Caki2 (cell line): Measurements from ENCODE around the gene NCOA7. TPM values are rescaled to one million over a fixed set of nuclear protein-coding genes. Genes with fewer than 3 reads are reported as not detected.
"Not testable (repeated sequence)": the region's sequence is repeated elsewhere in the genome, so short reads cannot be mapped to it uniquely, and the experiment has no call there.

Experiments used
- DNase-seq: peaks from one replicate; pipeline ENCODE4 v3.0.0-alpha.2; 2015; ENCODE audit warnings: low read depth
- in situ Hi-C: cut with HindIII; loops from 2 replicates; pipeline ENCODE4 v1.10.0; 2016; ENCODE audit warnings: low sequenced_read_pairs, low pct_unique_long_range_greater_than_20kb, mixed read lengths
- total RNA-seq: library from RNA; depleted of rRNA; stranded (reverse); fragments of >200 nt; shearing (Covaris generic); gene quantifications from 2 replicates; pipeline ENCODE4 v1.2.3, GENCODE V29; 2014; ENCODE audit warnings: low replicate concordance

Gene NCOA7
- total RNA-seq, 1 experiment from 2014 or later = 25.9 TPM

DNA sequence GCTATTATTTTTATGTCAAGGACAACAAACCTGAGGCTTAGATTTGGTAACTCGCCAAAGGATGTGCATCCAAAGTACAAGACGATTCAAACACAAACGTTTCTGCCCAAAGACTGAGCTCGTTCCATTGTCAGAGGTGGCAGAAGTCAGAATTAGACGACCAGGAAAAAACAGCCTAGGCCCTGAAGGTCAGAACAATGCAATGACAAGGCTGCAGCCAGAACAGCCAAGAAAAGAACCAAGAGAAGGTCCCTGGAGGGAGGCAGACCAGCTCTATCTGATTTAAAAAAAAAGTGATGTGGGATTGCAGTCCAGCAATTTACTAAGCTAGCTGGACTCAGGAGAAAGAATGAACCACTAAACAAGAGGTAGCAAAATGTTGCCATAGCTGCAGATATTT lies 54.2 kb downstream of the NCOA7 start:
- DNase-seq = no peak
- in situ Hi-C loops = no loop called here

DNA sequence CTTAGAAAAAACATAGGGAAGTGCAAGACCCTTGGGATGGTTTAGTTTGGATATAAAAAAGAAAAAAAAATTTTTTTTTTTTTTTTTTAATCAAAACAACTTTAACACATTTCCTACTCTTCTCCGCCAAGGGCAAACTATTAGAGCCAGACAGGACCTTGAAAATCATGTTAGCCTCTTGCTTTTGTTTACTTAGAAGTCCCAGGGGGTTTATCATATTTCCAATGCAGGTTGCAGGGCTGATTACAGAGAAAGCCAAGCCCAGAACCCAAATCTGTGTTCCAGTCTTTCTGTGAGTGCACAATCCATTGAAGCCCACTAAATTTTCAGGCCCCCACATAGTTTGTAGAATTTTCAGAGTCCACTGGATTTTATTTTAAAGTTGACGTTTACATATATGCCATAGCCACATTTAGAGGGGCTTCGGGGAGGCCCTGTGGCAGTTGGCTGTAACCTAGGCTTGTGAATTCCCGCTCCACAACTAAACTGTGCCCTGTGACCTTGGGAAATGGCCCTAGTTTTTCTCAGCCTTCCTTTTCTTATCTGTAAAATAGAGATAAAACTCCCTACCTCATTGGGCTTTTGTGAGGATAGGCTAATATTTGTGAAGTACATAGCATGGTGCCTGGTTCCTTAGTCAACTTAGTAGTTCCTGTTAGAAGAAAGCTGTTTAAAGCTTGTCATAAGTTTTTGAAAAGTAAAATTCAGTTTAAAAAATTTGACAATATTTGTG lies 55.7 kb downstream of the NCOA7 start:
- no peak for DNase-seq
- in situ Hi-C loops = no loop called here

DNA sequence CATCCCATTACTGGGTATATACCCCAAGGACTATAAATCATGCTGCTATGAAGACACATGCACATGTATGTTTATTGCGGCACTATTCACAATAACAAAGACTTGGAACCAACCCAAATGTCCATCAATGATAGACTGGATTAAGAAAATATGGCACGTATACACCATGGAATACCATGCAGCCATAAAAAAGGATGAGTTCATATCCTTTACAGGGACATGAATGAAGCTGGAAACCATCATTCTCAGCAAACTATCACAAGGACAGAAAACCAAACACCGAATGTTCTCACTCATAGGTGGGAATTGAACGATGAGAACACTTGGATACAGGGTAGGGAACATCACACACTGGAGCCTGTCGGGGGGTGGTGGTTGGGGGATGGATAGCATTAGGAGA lies 57.5 kb downstream of the NCOA7 start:
- in situ Hi-C loops, DNase-seq: not testable (repeated sequence)

DNA sequence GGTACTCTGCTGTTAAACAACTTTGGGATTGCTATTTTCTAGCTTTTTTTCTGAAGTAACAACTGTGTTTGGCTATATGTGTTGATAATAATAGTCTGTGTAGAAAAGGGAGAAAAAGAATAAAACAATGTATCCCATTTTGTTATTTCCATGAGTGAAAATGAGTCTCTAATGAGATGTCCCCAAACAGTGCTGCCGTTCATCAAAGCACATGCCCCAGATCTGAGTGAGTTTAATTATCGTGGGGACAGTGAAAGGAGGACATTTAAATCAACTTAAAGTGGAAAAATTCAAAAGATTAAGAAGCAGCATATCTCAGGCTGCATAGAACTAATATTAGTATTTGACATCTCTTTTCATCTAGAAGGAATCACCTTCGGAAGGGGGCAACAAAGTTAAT lies 59.6 kb downstream of the NCOA7 start:
- DNase-seq = no peak
- in situ Hi-C loops = no loop called here

DNA sequence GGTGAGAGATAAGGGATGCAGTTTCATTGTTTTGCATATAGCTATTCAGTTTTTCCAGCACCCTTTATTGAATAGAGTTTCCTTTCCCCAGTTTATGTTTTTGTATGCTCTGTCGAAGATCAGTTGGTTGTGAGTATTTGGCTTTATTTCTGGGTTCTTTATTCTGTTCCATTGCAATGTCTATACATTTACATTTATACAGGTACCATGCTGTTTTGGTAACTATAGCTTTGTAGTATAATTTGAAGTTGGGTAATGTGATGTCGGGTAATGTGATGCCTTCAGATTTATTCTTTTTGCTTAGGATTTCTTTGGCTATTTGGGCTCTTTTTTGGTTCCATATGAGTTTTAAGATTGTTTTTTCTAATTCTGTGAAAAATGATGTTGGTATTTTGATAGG lies 61.8 kb downstream of the NCOA7 start:
- no peak for DNase-seq
- in situ Hi-C loops = no loop called here

DNA sequence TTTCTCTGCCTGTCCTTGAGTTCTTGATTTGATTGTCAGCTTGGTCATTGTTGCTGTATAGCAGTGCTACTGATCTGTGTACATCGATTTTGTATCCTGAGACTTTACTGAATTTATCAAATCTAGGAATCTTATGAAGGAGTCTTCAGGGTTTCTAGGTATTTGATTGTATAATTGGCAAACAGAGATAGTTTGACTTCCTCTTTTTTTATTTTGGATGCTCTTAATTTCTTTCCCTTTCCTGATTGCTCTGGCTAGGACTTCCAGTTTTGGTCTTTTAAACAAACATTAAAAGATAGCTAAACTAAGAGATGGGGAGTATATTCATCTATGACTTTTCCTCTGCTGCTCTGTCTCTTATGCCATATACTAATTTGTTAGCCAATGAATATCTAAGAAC lies 62.4 kb downstream of the NCOA7 start:
- in situ Hi-C loops = no loop called here
- DNase-seq = no peak

DNA sequence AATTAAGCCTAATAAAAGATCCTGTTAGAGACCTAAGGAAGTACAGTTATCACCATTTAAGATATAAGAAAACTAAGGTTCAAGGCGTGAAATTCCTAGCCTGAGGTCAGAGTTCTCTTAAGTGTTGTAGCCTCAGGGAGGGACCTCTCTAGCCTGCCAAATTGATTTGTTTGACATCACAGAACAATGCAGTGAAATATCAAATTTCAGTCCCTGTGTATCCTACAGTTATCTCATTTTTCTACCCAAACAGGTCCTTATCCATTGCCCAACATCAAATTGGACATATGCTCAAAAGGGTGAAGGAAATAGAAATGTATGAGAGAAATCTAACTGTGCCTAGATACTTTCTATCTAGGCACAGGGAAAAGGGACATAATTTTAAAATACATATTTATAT lies 63.0 kb downstream of the NCOA7 start:
- in situ Hi-C loops = no loop called here
- no peak for DNase-seq

DNA sequence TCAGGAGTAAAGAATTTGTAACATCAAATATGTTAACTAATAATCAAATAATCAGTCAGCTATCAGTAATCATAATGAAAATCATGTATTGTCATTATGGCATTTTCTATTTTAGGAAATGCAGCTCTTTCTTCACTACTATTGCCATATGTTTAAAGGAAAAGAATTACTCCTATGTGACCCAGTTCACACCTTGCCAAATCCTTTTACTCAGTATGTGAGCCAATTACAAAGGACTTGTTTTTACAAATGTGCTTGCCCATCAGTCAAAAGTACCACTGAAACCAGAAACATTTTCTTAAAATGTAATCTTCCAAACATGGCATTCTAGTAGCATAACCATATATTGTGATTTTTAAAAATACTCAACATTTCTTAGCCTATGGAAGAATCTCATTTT lies 63.6 kb downstream of the NCOA7 start:
- in situ Hi-C loops = no loop called here
- DNase-seq = no peak

DNA sequence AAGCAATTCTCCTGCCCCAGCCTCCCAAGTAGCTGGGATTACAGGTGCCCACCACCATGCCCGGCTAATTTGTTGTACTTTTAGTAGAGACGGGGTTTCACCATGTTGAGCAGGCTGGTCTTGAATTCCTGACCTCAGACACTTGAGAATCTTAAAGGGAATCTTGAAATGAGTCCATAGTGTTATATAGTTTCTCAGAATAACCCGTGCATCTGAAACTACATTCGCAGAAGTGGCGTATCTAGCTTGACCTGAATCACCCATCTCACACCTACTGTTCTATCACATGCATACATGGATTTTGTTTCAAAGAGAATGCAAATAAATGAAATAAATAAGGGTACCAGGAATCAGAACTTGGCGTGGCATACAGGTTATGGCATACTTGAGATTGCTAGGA lies 65.0 kb downstream of the NCOA7 start:
- in situ Hi-C loops = no loop called here
- DNase-seq = no peak

DNA sequence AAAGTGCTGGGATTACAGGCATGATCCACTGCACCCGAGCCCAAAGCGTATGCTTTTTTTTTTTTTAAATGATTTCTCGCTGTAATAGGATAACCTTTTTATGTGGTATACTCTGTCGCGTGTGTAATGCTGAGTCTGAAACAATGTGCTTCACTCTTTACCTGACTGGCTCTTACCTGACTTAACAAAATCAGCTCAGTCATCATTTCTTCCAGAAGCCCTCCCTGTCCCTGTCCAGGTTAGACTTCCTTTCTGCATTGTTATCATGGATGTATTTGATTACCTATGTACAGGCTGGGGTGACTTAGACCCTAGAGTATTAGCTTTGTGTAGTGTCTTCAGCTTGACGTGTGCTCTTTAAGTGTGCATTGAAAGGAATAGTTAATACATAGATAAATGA lies 67.1 kb downstream of the NCOA7 start:
- in situ Hi-C loops = no loop called here
- no peak for DNase-seq

DNA sequence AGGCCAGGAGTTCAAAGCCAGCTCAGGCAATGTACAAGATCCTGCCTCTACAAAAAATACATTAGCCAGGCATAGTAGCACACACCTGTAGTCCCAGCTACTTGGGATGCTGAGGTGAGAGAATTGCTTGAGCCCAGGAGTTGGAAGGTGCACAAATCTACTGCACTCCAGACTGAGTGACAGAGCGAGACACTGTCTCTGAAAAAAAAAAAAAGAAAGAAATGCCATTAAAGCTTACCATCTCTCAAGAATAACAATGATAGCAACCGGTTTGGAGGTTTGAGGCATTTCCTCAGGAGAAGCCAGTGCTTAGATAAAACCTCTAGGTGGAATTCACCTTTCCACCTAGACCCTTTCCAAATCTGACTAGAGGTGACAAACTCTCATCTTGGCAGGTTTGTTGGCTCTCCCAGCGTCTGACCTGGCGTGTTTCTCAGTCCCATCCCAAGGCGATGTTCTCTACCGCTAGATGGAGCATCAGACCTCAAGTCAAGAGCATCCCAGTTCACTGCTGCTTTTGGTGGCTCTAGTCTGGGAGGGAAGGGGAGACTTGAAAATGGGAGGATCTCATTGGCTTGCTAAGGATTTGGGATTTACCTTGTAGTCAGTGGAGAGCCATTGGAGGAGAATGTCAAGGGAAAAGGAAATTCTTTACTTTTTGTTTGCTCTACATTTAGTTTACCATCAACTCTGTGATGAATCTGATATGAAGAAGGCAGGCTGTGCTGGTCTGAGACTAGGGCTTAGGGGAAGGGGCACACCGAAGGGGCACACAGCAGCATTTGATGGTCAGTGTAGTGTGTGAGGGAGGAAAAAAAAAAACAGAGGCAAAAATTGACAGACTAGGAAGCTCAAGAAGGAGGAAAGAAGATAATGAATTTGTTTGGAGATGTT lies 67.9 kb downstream of the NCOA7 start:
- in situ Hi-C loops = no loop called here
- DNase-seq = peak; percentile 67

DNA sequence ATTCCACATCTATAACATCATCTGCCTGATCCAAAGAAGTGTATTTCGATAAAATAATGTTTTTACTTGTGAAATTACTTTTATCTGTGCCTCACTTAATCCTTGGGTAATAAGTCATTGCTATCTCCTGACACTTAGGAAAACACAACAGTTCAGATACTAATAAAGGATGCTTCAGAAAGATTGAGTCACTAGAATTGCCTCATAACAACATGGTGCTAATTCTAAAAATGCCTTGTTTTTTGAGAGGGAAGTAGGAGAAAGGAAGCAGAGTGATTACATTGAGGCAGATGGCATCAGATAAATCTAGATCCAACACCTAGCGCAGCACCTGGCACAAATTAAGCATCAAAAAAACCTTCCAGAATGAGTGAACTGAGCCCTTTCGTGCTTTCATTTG lies 69.0 kb downstream of the NCOA7 start:
- in situ Hi-C loops = no loop called here
- no peak for DNase-seq

DNA sequence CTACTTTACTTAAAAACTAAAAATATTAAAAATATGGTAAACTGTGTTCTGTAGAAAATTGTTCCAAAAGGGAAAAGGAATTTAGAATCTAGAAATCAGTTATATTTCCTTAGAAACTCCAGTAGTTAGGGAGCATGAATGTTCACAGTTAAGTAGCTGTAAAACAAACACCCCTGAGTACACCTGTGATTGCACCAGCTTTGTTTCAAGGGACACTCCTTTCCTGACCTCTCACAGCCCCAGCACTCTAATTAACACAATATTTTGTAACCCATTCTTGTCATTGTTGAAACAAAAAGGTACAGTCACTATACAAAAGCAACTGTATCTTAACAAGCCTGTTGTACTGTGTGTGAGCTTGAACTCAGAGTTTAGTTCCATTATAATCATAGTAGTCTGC lies 72.3 kb downstream of the NCOA7 start:
- no peak for DNase-seq
- in situ Hi-C loops = no loop called here

DNA sequence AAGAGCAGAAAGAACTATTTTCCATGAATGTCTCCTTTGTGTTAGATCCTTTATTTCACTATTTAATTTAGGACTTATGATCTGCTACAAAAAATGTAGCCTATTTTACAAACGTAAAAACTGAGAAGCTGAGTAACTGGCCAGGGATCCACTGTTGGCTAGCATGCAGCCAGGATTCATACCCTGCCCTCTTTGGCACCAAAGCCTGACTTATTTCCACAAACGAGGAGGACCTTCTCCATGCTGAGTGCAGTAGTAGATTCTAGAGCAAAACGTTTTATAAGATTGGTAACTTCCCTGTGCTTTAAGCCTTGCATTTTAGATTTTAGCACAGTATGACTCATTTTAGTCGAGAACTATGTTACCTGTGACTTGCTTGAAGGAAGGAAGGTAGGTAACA lies 74.3 kb downstream of the NCOA7 start:
- no peak for DNase-seq
- in situ Hi-C loops = no loop called here

DNA sequence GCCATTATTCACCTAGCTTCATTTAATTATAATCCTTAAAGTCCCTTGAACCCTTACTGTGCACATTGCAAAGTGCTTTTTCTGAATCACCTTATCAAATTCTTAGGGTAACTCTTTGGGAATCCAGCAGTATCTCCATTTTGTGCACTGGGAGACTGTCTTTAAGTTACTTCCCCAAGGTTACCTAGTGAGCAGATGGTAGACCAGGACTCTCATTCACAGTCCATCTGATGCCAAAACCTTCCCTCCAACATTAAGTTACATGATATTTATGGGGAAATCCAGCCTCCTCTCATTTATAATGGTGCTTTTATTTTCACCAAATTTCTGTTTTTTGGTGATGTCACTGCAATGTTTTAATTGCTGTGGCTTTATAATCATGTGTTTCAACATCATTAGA lies 75.7 kb downstream of the NCOA7 start:
- in situ Hi-C loops = no loop called here
- no peak for DNase-seq

DNA sequence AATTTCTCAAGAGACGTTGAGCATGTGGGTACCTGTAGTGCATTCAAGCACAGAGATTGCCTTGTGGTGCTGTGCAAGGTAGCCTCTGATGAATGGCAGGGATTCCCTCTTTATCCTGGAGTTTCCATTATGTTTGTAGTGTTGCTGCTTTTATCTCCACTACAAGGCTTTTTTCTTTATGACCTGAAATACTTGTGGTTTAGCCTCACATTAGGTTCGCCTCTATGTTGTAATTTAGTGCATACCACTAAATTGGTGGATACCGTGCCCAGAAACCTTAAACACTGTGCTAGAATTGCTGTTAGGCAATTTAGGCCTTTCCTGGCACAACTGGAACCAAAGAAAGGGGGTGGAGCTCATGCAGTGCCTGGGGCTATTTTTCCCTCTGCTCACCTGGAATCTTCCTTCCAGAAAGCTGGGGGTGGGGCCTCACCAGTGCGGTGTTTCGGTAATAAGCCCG lies 76.8 kb downstream of the NCOA7 start:
- in situ Hi-C loops = no loop called here
- DNase-seq = peak; percentile 81

DNA sequence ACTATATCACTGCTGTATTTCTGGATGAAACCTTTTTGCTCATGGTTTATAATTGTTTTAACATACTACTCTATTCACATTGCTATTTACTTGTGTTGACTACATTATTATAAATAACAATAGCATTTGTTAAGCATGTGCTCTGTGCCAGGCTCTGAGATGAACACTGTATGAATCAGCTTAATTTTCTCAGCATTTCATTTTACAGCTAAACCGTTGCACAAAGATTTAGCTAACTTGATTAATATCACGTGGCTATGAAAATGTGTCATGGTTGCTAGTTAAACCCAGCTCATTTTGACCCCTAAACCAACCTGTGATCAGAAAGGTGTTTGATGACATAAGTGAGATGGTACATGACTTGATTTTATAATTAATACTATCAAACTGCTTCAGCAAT lies 77.5 kb downstream of the NCOA7 start:
- no peak for DNase-seq

DNA sequence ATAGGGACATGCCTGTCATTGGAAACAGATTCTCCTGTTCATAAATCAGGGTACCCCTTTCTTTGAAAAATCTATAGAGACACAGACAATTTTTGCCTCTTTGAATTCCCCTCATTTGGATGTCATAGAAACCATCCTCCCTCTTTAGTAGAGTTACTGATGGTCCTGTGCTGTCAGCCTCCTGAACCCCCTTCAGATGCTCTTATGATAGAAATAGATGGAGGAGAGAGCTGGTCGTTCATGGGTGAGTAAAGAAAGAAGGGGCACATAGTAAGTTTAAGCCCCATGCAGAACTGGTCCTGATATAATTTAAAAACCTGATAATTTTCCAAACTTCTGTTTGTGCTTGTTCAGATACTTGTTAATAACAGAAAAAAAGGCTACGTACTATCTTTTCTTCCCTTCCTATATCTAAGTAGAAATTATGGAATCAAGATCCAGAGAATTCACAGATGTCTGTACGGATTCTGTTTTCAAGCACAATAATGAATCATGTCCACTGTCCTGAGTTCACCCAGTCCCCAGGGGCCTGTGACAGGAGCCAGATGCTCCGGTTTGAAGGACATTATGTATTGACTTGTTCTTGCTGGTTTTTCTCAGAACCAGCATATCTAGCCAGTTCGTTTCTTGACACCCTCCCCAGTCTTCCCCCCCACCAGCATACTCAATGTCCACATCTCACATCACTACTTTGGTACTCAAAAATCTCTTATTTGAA lies 78.1 kb downstream of the NCOA7 start:
- no peak for DNase-seq
- in situ Hi-C loops = no loop called here

More for the DNA sequence above, 77.5 kb downstream of the NCOA7 start:
- in situ Hi-C loops = no loop called here

DNA sequence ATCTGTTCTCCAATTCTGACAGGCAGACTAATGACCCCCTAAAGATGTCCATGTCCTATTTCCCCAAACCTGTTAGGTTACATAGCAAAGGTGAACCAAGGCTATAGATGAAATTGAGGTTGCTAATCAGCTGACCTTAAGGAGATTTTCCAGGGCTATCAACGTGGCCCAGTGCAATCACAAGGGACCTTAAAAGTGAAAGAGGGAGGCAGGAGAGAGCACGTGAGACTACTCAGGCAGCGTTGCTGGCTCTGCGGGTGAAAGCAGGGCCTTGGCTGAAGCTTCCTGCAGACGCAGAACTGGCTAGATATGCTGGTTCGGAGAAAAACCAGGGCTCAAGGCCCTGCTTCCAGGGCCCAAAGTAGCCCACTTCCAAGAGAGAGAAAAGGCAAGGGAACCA lies 78.7 kb downstream of the NCOA7 start:
- in situ Hi-C loops = no loop called here

More for the DNA sequence above, 78.7 kb downstream of the NCOA7 start:
- DNase-seq = no peak
